HL-60/S4 (cell line): ENCODE data around the gene XRCC1.

Experiments
- in situ Hi-C: fragments of 300-500 bp; cut with MboI; formaldehyde crosslinking; loops from 2 replicates; pipeline ENCODE4 v1.14.3; 2022; ENCODE audit warnings: low sequenced_read_pairs

Gene XRCC1

GRCh38 chr19:43581467-43581866 is 6.1 kb upstream of the XRCC1 start:
- in situ Hi-C loops = no loop called here

GRCh38 chr19:43578787-43579186 is 3.5 kb upstream of the XRCC1 start:
- in situ Hi-C loops = no loop called here

DNA sequence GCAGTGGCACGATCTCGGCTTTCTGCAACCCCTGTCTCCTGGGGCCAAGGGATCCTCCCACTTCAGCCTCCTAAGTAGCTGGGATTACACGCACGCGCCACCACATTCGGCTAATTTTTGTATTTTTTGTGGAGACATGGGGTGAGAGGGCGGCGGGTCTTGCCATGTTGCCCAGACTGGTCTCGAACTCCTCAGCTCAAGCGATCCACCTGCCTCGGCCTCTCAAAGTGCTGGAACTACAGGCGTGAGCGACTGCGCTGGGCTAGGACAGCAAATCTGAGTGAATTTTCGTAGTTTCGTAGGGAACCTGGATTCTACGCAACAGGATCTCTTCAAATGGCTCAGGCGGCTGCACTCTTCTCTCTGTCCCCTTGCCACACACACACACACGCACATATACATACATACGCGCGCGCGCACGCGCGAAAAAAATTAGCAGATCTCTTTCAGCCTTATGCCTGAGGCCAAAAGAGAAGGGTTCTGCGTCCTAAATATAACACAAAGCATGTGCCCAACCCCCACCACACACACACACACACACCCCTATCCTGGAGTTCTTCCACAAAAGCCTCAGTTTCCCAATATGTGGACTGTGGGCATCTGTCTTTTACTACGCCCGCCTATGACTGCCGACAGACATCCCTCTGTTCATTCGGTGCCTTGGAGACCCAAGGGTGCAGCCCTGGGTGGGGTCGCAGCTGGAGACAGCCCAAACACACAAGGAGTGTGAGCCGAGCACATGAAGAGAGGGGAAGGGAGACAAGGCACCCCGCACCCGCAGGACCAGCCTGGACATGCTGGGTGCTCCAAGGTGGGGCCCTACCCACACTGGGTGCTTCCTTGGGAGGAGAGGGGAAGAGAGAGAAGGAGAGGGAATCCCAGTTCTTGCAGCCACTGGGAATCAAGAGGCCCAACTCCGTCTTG is 890 bp upstream of the XRCC1 start:
- in situ Hi-C loops = no loop called here

GRCh38 chr19:43574424-43575155 is 737 bp downstream of the XRCC1 start:
- in situ Hi-C loops = no loop called here

GRCh38 chr19:43572171-43572588 is 3.1 kb downstream of the XRCC1 start:
- in situ Hi-C loops = no loop called here

DNA sequence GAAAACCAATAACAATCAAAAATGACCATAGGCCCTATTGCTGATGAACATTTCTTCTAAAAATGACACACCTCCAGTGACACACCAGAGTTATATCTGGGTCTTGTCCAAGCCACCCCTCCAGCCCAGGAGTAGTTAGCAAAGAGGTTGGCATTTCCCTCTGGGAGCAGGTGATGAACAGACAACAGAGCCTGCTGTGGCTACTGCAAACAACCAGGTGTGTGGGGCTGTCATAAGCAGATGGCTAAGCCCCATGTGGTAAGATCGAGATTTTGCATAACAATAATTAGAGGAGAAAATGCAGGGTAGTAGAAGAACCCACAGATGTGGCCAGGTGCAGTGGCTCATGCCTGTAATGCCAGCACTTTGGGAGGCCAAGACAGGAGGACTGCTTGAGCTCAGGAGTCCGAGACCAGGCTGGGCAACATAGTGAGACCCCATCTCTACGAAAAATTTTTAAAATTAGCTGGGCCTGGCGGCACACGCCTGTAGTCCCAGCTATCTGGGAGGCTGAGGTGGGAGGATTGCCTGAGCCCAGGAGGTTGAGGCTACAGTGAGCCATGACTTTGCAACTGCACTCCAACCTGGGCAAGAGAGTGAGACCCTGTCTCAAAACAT is 5.0 kb downstream of the XRCC1 start:
- in situ Hi-C loops = no loop called here

- in situ Hi-C loops = no loop called here
Measured at GRCh38 chr19:43569657-43570056, 5.7 kb downstream of the XRCC1 start.

- in situ Hi-C loops = no loop called here
Measured at GRCh38 chr19:43564800-43565199, 10.5 kb downstream of the XRCC1 start.

GRCh38 chr19:43563816-43564457 is 11.4 kb downstream of the XRCC1 start:
- in situ Hi-C loops = no loop called here

DNA sequence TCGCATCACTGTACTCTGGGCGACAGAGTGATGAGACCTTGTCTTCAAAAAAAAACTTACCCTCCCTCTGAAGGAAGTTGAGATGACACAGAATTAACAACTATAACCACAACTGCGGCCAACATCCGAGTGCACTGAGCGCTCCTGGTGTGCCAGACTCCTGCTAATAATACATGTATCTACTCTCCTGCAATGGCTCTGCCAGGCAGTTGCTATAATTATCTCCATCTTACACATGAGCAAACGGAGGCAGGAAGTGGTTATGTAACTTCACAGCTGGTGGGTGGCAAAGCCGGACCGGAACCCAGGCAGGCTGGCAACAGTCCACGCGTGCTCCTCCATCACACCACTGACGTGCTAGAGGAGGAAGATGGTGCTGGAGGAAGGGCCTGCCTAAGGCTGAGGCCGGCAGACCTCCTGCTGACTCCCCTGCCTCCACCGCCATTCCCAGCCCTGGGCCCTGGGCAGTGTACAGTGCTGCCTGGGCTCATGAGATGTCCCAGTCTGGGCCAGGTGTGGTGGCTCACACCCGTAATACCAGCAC is 12.6 kb downstream of the XRCC1 start:
- in situ Hi-C loops = no loop called here

DNA sequence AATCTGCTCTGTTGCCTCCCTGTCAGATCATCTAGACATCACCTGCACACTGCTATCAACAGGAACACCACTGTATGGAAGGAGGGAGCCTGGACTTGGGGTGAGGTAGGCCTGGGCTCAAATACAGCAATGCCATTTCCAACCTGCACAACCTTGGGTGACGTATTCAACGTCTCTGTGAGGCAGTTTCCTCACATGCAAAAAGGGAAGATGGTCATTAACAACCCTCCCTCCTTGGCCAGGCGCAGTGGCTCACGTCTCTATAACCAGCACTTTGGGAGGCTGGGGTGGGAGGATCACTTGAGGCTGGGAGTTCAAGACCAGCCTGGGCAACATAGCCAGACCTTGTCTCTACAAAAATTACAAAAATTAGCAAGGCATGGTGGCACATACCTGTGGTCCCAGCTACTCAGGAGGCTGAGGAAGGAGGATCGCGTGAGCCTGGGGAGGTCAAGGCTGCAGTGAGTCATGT is 13.1 kb downstream of the XRCC1 start:
- in situ Hi-C loops = no loop called here

- in situ Hi-C loops = no loop called here
Measured at GRCh38 chr19:43561139-43561970, 14.0 kb downstream of the XRCC1 start.

DNA sequence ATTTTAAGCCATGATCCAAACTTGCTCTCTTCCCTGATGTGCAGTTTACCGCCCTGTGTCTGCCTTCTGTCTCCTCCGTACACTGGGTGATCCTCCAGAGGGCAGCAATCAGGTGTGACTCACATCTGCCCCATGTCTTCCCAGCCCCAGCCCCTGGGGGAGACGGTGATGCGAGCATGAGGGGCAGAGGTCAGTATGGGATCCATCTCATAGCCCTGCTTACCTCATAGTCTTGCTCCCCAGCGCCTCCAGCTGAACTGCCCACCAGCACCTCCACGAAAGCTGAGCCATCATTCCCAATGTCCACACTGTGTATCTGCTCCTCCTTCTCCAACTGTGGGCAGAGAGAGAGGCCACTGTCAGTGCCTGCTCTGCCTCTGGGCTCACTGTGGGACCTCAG is 14.6 kb downstream of the XRCC1 start:
- in situ Hi-C loops = no loop called here

- in situ Hi-C loops = no loop called here
Measured at GRCh38 chr19:43555185-43555770, 20.0 kb downstream of the XRCC1 start.

GRCh38 chr19:43554317-43554895 is 20.9 kb downstream of the XRCC1 start:
- in situ Hi-C loops = no loop called here

- in situ Hi-C loops = no loop called here
Measured at GRCh38 chr19:43553656-43554055, 21.7 kb downstream of the XRCC1 start.

DNA sequence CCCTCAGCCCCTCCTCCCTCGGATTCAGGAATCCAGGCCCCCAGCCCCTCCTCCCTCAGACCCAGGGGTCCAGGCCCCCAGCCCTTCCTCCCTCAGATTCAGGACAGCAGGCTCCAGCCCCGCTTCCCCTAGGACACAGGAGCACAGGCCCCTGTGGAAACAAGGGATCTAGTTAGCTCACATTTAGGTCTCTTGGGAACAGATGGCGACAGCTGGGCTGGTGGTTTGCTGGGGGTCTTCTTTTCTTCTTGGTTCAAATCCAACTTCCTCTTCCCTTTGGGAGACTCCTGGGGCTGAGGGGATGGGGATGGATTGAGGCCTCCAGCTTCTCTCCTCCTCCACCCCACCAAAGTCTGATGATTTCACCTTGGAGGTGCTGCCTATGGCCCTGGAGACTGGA is 22.7 kb downstream of the XRCC1 start:
- in situ Hi-C loops = no loop called here

GRCh38 chr19:43552198-43552450 is 23.2 kb downstream of the XRCC1 start:
- in situ Hi-C loops = no loop called here

DNA sequence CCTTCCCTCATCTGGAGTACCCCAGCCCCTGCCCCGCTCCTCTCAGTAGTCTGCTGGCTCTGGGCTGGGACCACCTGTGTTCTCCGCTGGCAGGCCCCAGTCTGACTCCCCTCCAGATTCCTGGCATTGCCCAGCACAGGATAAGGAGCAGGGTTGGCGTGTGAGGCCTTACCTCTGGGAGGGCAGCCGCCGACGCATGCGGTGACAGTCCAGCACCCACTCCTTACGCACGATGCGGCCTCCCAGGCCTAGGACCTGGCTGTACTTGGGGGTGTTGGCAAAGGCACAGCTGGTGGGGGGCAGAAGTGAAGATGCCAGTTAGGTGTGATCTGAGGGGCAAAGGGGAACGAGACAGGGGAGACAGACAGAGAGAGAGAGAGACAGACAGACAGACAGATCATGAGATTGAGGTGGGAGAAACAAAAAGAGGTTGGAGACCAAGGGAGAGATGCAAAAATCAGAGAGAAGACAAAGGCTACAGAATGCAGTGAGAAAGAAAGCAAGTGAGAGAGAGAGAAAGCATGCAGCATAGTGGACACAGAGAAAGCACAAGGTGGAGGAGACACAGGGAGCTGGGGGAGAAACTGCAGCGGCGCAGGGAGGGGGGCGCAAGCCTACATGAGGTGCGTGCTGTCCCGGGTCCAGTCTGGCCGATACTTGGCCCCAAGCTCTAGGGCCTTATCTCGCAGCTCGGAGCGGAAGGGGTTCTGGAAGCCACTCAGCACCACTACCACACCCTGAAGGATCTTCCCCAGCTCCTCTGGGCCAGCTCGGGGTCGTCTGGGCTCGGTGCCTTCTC is 23.7 kb downstream of the XRCC1 start:
- in situ Hi-C loops = no loop called here
